Gastrocnemius medialis (tissue), 4 donors: ENCODE results near the gene CYP19A1.

Source experiments
- CTCF ChIP-seq, 5 experiments: fragments of 450-650 bp in 3 of 5; fragments of 200-600 bp in 2 of 5; sonication (generic) in 2 of 5; IDR thresholded peaks in 4 of 5; conservative IDR thresholded peaks in 1 of 5; 1 replicate in 4 of 5; 2 replicates in 1 of 5; pipeline ENCODE4 v1.5.1; 2016 to 2019; ENCODE audit warnings: antibody characterized with exemption in 5 of 5, mild to moderate bottlenecking in 3 of 5, moderate library complexity in 3 of 5
- POLR2A ChIP-seq, 2 donors: fragments of 450-650 bp; IDR thresholded peaks; one replicate each; pipeline ENCODE4 v1.6.1; 2017; ENCODE audit warnings: antibody characterized with exemption in 2 of 2, mild to moderate bottlenecking in 2 of 2, moderate library complexity in 2 of 2

- TF ChIP-seq POLR2A (IDR thresholded peaks at IDR 0.05) (no peak), CTCF (IDR thresholded peaks at IDR 0.05 in 4 of 5, conservative IDR thresholded peaks at IDR 0.05 in 1 of 5) (no peak)
These were observed 17.6 kb downstream of the CYP19A1 start for GRCh38 chr15:51320843-51321242.
